ENCODE data around the gene NOP9.

Gene NOP9

GRCh38 chr14:24312736-24313507, 13.3 kb downstream of the NOP9 start:
- TF ChIP-seq SIN3A (IDR thresholded peaks at IDR 0.05; ENCODE audit: borderline replicate concordance, insufficient read depth, low read length) (no peak), POLR2AphosphoS5 (IDR thresholded peaks at IDR 0.05; ENCODE audit: low read depth, low read length) (0 out of 2 replicates have a peak, but pooled peaks have one; percentile 30)

GRCh38 chr14:24313913-24314312, 14.3 kb downstream of the NOP9 start:
- TF ChIP-seq TAF1 (IDR thresholded peaks at IDR 0.05; ENCODE audit: borderline replicate concordance, insufficient read depth, low read length), result no peak
- no peak for TF ChIP-seq SIN3A (IDR thresholded peaks at IDR 0.05; ENCODE audit: borderline replicate concordance, insufficient read depth, low read length)
- no peak for TF ChIP-seq FOXP2 (optimal IDR thresholded peaks at IDR 0.05; ENCODE audit: borderline replicate concordance, extremely low read depth, extremely low read length, insufficient read depth)
- no peak for TF ChIP-seq REST (IDR thresholded peaks at IDR 0.05; ENCODE audit: insufficient read depth in 1 of 2, low read depth in 2 of 2, low read length in 2 of 2)
- no peak for TF ChIP-seq POLR2AphosphoS5 (IDR thresholded peaks at IDR 0.05; ENCODE audit: low read depth, low read length)

- TF ChIP-seq FOXP2 (optimal IDR thresholded peaks at IDR 0.05; ENCODE audit: borderline replicate concordance, extremely low read depth, extremely low read length, insufficient read depth) (no peak), TAF1 (IDR thresholded peaks at IDR 0.05; ENCODE audit: borderline replicate concordance, insufficient read depth, low read length) (no peak), REST (IDR thresholded peaks at IDR 0.05; ENCODE audit: insufficient read depth in 1 of 2, low read depth in 2 of 2, low read length in 2 of 2) (no peak), POLR2AphosphoS5 (IDR thresholded peaks at IDR 0.05; ENCODE audit: low read depth, low read length) (no peak), SIN3A (IDR thresholded peaks at IDR 0.05; ENCODE audit: borderline replicate concordance, insufficient read depth, low read length) (no peak)
These were observed 14.9 kb downstream of the NOP9 start for GRCh38 chr14:24314377-24315193.

GRCh38 chr14:24315243-24315806, 15.7 kb downstream of the NOP9 start:
- TF ChIP-seq POLR2AphosphoS5 (IDR thresholded peaks at IDR 0.05; ENCODE audit: low read depth, low read length) (no peak), TAF1 (IDR thresholded peaks at IDR 0.05; ENCODE audit: borderline replicate concordance, insufficient read depth, low read length) (no peak), REST (IDR thresholded peaks at IDR 0.05; ENCODE audit: insufficient read depth in 1 of 2, low read depth in 2 of 2, low read length in 2 of 2) (no peak), SIN3A (IDR thresholded peaks at IDR 0.05; ENCODE audit: borderline replicate concordance, insufficient read depth, low read length) (no peak)

GRCh38 chr14:24315807-24316596, 16.4 kb downstream of the NOP9 start:
- TF ChIP-seq SIN3A (IDR thresholded peaks at IDR 0.05; ENCODE audit: borderline replicate concordance, insufficient read depth, low read length), result no peak
- no peak for TF ChIP-seq POLR2AphosphoS5 (IDR thresholded peaks at IDR 0.05; ENCODE audit: low read depth, low read length)
- TF ChIP-seq FOXP2 (optimal IDR thresholded peaks at IDR 0.05; ENCODE audit: borderline replicate concordance, extremely low read depth, extremely low read length, insufficient read depth), result no peak
- no peak for TF ChIP-seq TAF1 (IDR thresholded peaks at IDR 0.05; ENCODE audit: borderline replicate concordance, insufficient read depth, low read length)
- TF ChIP-seq REST (IDR thresholded peaks at IDR 0.05; ENCODE audit: insufficient read depth in 1 of 2, low read depth in 2 of 2, low read length in 2 of 2), result no peak

Measured in PFSK-1 (cell line).